GM19397 (cell line): Measurements from ENCODE around the gene SLC24A3.

Experiments
- ATAC-seq: cut with Tn5 transposase; IDR thresholded peaks from one replicate; pipeline ENCODE4 v1.9.1; 2021; ENCODE audit warnings: mild to moderate bottlenecking, moderate library complexity; ENCODE audit not compliant: unreplicated experiment

The SLC24A3 gene

DNA sequence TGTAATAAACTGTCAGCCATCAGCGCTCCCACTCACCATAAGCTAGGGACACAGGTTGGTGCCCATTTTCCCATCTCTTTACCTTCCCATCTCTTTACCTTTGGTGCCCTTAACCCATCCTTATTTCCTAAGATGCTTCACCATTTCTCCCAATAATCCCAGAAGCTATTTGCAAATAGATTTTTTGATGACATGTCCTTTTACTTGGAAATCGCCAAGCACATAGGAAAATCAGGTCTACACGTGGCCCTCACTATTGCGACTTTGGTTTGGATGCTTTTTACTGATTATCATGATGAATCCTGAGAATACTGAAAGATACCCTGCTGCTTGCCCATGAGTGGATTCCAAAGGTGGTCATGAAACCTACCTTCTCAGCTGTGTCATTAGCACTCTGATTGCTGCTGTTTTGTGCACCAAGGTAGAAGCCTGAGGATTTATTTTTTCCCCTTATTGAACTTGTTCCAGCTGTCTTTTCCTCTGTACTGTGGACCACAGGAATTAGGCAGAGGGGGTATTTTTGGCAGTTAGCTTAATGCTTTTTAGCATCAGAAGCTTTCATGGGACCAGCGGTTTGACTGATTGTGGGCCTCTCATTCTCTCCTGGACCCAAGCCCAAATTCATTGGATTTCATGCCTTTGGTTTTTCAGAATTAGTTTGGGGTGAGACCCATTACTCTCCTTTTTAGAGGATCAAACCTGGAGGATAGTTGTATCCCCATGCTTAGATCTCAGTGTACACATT lies 316.0 kb downstream of the SLC24A3 start:
- ATAC-seq = no peak

DNA sequence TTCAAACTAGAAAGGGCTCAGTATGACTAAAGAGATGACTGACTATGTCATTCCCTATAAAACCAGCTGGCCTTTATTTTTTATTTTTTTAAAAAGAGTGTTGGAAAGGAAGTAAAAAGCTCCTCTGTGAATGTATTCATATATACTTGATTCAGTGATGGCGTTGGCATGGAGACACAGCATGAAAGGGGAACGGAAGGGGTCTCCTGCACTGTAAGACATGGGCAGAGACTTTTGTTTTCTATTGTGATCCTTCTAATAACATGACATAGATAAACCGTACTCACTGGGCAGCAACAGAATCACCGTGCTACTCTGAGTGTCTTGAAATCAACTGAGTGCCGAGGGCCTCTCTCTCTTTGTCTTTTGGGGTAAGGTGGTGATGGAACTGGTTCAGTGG lies 317.6 kb downstream of the SLC24A3 start:
- ATAC-seq = no peak

DNA sequence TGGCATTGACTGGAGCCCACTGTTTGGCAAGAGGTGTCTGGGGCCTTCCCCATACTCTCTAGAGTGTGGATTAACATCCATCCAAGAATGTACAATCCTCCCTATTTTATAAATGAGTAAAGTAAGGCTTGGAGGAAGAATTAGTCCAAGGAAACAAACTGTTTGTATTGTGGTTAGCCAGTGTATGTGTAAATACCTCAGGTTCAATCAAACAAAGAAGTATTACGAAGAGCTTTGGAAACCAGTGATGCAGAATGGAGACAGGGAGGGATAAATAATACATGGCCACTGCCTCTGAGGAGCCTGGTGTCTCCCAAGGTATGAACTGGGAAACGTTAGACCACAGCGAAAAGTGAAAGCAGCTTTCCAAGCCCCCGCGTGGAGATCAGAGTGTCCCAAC lies 319.0 kb downstream of the SLC24A3 start:
- ATAC-seq = no peak

DNA sequence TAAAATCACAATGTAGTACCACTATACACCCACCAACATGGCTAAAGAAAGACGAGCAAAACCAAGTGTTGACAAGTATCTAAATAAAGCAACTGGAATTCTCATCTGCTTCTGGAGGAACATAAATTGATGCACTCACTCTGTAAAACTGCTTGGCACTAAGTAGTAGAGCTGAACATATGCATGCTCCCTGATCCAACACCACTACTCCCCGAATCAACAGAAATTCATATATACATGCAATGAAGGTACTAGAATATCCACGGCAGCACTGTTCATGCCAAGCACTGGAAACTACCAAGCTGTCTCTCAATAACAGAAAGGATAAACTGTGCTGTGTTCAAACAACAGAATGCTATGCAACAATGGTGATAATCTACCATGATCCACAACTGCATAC lies 326.1 kb downstream of the SLC24A3 start:
- ATAC-seq = no peak

DNA sequence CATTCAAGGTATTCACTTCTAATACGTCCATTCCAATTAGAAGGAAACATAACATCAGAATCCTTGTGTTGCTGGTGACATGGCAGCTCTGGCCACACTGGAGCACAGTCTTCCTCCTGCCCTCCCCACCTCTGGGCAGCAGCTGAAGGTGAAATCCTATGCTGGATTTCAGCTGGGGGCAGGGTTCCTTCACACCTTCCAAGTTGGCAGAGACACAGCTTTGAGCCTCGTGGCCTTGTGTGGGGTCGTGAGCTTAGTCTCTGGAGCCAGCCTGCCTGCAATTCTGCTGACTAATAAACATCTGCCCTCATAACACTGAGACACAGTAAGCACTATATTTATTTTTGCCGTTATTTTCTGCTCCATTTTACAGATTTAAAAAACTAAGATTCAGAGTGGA lies 326.7 kb downstream of the SLC24A3 start:
- no peak for ATAC-seq

DNA sequence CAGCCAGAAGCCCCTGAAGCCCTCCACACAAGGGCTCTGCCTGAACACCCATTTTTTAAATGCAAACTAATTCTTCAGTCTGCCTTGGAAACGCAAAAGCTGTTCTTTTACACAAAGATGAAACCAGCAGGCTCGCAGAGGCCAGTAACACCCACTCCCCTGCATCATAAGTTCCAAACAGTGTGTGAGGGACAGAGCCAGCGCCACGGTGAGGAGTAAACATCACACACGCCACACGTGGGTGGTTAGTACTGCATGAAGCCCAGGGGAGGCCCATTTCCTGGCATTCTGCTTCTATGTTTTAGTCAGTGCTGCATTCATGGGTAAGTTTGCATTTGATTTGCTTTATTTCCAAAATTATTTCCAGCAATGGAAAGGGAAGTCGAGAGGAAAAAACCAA lies 327.9 kb downstream of the SLC24A3 start:
- no peak for ATAC-seq

DNA sequence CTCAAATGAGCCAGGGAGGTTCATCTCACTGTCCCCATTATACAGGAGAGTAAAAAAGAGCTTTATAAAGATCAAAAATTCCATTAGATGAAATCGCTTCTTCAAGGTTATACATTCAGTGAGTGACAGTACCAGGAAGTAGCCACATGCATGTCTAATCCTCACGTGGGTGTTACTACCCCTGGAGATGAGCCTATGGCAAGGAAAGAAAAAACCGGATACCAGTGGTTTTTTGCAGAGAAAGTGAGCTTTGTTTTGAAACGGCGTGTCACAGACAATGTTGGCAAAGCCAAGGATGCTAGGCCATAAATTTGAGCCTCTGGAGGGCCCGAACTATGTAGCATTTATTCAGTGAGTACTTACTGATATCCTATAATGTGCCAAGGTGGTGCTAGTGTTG lies 330.7 kb downstream of the SLC24A3 start:
- ATAC-seq = no peak

DNA sequence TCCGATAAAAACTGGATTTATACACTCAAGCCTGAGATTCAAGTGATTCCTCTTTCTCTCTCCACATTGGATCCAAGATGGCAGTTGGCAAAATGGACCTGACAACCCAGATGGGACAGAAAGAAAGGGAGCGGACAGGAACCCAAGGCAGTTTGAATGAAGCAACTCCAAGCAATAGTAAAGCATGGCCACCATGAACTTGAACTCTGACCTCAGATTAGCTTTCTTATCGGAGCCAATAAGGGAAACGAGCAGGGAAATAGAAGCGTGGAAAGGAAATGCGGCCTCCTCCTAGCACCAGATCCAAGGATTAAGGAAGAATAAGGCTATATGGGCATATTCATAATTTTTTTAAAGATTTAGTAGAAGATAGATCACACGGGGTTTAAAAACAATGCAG lies 332.2 kb downstream of the SLC24A3 start:
- no peak for ATAC-seq

DNA sequence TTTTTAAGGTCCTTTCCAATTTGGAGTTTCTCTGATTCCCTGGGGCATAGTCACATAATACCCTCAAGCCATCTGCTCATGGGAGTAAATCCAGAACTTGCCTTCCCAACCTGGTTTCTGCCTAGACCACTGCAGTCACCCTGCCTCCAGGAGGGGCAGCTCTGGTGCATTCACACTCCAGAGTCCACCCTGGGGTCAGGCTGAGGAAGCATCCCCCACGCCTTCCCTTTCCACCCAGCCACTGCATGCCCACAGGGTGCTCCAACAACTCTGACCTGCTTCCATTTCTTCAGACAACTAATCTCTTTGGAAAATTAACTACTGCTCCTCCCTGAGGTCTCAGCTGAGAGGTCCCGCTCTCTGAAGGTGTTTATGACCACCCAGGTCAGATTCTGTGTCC lies 334.2 kb downstream of the SLC24A3 start:
- no peak for ATAC-seq

DNA sequence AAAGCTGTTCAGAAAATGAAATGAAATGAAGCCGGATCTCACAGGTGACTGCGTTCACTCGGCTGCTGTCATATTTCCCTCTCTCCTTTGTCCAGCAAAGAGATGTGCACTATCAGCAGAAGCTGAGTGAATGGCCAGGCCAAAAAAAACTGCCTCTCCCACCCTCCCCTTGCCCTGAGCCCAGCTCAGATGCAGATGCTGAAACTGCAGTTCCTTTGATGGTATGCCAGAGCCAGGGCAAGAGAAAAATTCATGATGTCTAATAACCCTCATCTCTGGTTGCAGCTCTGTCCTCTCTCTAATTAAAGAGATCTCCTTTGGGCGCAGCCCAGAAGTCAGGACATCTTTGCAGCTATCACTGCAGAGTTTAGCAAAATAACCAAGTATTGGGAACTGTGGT lies 335.1 kb downstream of the SLC24A3 start:
- ATAC-seq = no peak

DNA sequence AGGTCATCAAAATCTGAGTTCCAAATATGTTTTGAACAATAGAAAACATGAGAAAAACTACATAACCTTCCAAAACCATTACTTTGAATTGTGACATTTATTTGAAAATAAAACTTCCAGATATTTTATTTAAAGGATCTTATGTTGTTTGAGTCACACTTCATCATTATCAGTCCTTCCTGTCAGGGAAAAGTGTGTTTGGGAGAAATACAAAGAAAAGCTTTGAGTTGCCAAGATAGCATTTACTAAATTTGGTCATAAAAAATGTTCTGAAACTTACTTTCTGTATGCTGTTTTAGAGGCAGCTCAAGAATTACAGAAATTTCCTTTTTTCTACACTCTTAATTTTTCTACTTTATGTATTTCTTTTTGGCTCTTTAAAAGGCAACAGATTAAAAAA lies 337.5 kb downstream of the SLC24A3 start:
- no peak for ATAC-seq

DNA sequence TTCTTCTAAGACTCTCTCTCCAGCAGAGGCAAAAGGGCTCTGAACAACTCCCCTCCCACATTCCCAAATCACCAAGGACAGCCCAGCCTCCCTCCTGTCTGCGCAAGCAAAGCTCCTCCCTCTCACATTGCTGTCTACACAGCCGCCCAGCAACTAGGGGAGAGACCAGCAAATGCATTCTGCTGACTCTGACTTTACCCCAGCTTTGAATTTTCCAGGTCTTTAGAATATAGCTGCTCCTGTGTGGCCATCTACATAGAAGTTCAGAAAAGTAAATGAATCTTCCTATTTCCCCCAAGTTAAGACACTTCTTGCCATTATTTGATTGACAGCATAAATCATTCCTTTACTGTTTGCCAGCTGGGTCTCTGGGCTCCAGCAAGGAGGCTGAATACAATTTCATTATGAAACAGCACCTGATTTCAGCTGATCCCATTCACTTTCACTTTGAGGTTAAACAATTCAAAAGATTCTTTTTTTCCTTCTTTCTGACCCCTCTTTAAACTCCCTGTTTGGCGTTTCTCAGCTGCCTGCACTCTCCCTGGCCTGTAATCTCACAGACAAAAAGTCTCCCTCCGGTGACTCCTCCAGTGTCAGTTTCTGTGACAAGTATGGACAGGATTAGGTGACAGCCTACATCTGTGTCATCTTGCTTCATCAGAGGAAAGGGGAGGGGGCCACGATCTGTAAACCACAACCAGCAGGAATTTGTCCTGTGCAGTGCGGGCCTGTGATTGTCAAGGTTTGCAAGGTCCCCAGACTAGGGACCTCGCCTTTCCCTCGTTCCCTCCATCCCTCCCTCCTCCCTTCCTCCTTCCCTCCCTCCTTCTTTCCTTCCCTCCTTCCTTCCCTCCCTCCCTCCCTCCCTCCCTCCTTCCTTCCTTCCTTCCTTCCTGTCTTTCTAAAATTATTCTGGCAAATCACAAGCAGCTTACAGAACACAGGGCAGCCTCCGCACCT lies 340.1 kb downstream of the SLC24A3 start:
- no peak for ATAC-seq

DNA sequence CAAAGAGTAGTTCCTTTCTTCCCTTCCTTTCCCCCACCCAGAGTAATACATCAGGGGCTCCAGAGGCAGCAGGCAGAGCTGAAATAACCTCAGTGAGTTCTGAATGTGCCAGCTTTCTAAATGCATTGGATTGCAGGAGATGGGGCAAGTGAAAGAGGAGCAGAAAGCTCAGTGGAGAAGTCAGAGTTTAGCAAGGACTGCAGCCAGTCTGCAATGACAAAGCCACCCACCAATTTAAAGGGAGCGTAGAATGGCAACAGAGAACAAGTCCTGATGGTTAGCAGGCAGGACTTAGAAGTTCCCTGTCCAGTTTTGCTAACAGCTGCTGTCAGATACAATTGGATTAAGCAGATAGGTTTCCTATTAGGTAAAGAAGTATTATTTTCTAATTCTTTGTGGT lies 342.2 kb downstream of the SLC24A3 start:
- no peak for ATAC-seq

DNA sequence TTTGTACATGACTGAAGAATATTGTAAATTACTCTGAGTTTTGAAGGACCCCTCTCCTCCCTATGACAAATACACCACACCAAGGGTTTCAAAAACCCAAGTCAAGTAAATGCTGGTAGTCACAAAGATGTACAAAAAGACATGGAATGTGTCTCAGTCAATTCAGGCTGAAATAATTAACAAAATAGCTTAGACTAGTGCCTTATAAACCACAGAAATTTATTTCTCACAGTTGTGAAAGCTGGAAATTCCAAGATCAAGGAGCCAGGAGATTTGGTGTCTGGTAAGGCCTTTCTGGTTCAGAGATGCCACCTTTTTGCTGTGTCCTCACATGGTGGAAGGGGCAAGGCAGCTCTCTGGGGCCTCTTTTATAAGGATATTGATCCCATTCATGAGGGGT lies 343.3 kb downstream of the SLC24A3 start:
- no peak for ATAC-seq

DNA sequence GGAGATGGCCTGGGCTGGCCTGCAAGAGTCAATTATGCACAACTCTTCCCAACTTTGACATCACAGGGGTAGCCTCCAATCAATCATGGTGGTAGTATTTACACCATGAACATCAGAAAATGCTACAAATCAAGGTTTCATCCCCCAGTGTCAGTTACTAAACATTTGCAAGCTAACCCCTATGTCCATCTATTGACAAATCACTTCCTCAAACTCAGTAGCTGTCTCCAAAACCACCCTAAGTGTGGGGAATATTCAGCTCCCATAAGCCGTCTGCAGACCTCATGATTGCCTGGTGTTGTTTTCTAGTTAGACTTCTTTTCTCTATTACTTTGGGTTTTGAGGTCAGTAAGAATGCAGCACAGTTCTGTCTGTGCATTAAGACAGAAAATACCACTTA lies 344.8 kb downstream of the SLC24A3 start:
- no peak for ATAC-seq

DNA sequence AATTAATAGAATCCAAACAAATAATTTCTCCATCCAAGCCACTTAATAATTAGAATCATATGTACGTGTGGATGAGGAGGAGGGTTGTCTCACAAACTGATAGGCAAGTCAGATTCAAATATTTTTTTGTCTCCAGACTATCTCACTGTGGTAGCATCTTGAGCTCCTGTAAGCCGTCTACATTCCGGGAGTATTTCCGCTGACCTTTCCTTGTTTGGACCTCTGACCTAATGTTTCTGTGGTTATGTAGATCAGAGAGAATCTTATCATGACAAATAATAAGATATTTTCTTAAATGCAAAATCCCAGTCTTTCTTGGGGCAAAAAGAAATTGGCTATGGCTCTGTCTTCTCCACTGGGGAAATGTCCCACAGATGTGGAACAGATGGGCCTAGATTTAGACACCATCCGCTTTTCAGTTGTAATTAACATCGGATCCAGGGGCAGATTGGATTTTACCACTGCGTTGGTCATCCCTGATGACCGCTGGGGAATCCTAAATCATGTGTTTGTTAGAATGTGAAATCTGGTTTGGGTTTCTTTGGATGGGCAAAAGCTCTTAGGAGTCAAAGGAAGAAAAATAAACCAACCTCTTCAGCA lies 348.5 kb downstream of the SLC24A3 start:
- no peak for ATAC-seq

DNA sequence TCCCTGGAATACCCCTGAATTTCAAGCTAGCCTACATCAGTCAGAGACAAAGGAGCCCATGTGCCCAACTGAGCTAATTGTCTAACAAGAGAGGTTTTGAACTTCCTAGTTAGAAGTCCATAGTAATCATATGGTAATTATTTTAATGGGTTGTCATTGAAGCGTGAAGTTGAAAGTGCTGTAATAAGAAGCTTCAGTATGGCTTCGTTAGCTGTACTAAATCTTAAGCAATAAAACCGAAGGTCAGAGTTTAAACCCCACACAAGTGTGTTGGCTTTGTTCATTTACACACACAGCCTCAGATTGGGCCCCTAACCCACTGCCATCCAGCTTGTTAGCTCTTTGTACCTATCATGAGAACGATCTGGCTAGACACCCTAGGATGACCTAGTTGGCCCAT lies 350.0 kb downstream of the SLC24A3 start:
- no peak for ATAC-seq

DNA sequence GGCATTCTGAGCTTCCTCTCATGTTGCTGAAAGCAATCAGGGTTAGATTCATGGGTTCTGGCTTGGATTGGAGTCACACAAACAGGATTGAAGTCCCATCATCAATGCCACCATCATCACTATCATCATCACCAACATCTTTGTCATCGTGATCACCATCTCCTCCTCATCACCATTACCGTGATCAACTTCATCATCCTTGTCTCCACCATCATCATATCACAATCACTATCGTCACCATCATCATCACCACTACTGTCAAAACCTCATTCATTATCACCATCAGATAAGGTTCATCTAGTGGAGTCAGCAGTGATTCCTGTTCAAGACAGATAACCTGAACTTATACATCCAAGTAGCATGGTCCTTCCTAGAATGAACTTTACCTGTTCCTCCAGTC lies 351.8 kb downstream of the SLC24A3 start:
- no peak for ATAC-seq

DNA sequence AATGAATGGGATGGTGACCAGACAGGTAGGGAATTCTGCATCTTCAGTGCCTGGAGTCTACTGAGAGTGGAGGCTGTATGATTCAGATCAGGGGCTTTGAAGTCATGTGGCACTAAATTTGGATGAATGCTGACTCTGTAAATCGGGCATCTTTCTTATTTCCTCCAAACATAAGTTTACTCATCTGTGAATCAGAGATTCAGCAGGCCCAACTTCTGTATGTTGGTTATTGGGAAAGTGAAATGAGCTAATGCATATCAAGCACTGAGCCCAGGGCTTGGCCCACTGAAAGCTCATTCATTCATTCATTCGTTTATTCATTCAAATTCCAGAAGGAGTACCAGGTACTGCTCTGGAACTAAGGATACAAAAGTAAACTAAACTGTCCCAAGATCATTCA lies 353.3 kb downstream of the SLC24A3 start:
- no peak for ATAC-seq

DNA sequence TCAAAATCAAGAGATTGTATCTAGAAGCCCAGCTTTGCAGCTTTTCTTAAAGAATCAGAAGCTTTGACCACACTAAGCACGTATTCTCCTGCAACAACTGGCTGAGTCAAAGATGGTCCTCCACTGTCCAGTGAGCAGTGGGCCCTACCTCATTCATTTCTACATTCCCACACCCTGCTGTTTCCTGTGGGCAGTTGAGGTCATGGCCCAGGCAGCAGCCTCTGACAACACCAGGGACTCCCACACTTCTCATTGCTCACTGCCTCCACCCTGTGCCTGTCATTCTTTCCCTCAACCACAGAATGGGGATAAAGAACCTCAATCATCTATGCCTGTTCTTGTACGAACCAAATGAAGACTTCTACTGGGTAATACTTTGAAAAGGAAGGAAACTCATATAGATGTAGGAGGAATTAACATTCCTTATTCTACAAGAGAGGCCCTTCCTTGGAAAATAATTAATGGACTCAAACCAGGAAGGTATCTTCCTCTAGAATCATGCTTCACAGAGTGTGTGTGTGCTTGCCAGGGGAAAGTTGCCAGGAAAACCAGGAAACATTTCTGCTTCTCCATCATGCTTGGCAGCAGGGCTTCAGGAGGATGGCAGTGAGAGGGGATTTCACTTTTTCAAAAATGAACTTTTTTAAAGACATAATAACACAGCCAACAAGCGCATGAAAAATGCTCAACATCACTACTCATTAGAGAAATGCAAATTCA lies 353.9 kb downstream of the SLC24A3 start:
- ATAC-seq = no peak

DNA sequence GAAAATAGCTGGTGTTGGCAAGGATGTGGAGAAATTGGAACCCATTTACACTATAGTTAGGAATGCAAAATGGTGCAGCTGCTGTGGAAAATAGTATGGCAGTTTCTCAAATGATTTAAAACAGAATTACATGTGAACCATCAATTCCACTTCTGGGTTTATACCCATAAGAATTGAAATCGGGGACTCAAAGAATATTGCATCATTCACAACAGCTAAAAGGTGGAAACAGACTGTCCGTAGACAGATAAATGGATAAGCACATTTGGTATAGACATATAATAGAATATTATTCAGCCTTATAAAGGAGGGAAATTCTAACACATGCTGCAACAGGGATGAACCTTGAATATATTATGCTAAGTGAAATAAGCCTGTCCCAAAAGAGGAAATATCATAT lies 355.7 kb downstream of the SLC24A3 start:
- ATAC-seq = no peak
